Right renal cortex interstitium (tissue), 3 donors: Measurements from ENCODE around the gene TGFB1. TPM values are rescaled to one million over a fixed set of nuclear protein-coding genes. Genes with fewer than 3 reads are reported as not detected.
"Not testable (repeated sequence)": the region's sequence is repeated elsewhere in the genome, so short reads cannot be mapped to it uniquely, and the experiment has no call there.

Source experiments
- DNase-seq, 3 donors: peaks; one replicate each; pipeline ENCODE4 v3.0.0-alpha.2; 2013; ENCODE audit warnings: low read depth in 3 of 3, low spot score in 2 of 3
- polyA plus RNA-seq, 3 donors: library from polyadenylated mRNA; unstranded; fragments of 120-200 nt; gene quantifications; one replicate each; pipeline ENCODE4 v1.2.1, GENCODE V29; 2013; ENCODE audit not compliant: insufficient read length in 3 of 3

The TGFB1 gene
- polyA plus RNA-seq, 3 donors: 26.0 to 33.7 (median 27.7) TPM

DNA sequence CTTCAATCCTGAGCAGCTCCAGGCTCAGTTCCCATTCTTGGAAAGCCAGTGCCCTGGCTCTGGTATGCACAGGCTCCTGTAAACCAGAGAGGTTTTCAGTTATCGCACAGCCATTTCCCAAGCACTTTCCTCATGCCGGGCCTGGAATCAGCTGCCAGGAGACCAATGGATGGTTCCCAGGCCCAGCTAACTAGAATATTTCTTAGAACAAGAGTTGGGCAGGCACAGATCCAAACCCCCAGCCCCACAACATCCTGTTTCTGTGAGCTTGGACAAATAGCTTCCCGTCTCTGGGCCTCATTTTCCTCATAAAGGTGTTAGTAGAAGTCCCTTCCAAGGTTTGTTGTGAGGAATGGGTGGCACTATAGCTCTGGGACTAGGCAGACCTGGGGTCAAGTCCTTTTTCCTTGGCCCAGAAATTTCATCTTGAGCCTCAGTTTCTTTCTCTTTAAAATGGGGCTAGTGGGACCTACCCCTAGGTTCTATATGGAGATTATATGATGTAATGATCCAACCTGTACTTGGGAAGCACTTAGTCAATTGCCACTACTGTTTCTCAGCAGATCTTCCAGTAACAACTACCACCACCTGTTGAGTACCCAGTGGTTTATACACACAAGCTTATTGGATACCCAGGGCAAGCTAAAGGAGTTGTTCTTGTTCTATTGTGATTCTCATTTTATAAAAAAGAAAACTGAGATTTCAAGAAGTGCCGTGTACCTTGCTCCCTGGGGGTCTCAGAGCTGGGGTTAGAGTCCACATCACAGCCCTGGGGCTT is 48.8 kb downstream of the TGFB1 start:
- DNase-seq: no peak

DNA sequence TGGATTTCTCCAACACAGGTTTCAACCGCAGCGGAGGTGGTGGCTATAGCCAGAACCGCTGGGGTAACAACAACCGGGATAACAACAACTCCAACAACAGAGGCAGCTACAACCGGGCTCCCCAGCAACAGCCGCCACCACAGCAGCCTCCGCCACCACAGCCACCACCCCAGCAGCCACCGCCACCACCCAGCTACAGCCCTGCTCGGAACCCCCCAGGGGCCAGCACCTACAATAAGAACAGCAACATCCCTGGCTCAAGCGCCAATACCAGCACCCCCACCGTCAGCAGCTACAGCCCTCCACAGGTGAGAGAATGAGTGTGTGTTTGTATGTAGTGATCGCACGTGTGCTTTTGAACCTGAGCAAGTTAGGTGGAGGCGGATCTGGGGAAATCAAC is 49.8 kb downstream of the TGFB1 start:
- no peak for DNase-seq

DNA sequence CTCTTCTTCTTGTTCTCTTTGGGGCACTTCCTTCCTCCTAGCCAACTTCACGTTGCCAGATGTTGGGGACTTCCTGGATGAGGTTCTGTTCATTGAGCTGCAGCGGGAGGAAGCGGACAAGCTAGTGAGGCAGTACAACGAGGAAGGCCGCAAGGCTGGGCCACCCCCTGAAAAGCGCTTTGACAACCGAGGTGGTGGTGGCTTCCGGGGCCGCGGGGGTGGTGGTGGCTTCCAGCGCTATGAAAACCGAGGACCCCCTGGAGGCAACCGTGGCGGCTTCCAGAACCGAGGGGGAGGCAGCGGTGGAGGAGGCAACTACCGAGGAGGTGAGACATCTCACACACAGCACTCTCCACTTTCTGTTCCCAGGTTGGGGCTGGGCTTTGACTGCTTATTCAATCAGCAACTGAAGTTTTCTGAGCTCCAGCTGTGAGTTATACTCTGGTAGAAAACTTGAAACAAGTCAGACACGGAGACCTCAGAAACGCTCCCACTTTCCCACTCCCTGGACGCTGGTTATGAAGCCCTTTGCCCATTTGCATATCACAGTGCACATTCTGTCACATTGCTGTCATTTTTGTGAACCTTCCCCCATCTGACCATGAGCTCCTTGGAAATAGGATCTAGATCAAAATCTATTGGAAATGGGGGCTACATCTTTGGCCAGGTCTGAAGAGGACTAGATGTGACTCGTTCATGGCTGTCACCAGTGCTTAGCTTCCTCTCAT is 50.9 kb downstream of the TGFB1 start:
- DNase-seq: no peak

DNA sequence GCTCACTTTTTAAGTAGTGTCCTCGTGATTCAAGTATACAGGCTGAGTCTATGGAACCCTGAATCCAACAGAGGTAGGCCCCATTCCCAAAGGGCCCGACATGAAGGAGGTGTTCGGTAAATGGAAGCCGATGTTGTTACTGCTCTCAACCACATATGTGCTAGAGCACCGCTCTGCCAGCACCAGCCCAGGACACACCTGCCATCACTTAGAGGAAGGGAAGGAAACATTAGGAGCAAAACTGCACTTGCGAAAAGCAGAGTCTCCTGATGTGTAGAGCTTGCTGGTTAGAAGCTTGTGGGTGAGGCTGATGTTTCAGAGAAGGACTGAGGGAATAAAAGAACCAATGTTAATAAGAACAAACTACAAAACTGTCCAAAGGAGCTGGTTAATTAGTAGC is 53.2 kb downstream of the TGFB1 start:
- DNase-seq: no peak

DNA sequence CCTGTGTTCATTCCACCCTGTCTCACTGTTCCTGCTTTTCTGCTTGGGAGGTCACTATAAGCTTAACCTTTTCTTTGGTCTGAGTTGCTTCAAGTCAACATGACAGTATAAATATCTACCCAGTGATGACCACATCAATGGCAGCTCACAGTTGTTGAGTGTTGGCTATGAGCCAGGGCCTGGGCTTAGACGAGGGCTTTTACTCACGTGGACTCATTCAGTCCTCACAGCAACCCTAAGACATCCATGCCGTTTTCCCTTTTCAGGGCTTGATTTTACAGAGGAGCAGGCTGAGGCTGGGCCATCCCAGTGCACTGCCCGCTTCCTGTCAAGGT is 54.0 kb downstream of the TGFB1 start:
- no peak for DNase-seq

DNA sequence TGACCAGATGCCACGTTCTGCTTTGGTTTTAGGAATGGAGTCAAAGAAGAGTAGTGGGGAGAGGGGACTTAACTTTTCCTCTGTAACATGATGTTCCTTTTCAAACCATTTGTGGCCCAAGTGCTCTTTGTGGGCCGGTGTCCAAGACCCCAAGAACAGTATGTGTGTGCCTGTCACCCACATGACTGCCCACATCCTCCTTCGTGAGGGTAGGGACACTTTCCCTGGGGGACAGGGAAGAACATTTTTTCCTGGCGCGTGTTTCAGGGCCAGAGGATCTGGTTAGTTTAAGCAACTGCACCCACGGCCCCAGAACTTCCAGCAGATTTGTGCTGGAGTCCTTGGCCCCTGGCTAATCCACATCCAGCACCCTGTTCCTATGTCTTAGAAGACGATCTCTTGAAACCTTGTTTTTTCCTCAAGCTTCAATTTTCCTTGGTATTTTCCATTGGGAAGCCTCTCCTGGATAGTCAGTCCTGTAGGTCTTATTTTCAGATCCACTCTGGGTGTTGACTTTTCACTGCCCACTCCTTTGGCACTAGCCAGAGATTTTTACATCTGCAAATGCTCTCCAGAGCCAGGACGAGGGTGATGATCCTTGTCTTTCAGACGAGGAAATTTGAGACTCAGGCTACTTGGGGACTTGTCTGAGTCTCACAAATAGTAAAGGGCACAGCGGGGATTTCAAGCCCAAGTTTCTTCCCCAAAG is 54.5 kb downstream of the TGFB1 start:
- no peak for DNase-seq

DNA sequence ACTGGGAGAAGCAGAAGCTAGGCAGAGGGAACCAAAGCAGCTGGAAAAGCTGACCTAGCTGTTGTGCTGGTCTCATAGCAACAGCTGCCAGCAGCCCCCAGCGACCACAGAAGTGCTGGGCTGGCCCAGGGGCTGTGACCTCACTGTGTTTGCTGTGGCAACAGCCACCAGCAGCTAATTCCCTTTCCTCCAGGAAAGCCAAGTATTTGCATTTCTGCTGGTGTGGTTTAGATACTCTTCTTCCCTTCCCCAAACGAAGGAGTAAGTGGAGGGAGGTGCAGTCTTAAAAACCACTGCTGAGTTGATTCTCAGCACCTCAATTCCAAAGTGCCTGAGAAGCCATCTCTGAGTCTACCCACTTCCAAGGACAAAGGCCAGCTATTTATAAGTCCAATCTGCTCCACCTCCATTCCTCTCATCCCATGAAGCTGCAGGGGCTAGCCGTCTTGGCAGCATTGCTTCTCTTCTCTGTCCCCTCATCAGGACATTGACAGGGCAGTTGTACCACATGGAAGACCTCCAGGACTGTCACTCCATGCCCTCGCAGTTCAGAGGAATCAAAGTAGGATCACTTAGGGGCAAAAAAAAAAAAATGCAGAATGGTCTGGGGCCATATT is 55.3 kb downstream of the TGFB1 start:
- no peak for DNase-seq

DNA sequence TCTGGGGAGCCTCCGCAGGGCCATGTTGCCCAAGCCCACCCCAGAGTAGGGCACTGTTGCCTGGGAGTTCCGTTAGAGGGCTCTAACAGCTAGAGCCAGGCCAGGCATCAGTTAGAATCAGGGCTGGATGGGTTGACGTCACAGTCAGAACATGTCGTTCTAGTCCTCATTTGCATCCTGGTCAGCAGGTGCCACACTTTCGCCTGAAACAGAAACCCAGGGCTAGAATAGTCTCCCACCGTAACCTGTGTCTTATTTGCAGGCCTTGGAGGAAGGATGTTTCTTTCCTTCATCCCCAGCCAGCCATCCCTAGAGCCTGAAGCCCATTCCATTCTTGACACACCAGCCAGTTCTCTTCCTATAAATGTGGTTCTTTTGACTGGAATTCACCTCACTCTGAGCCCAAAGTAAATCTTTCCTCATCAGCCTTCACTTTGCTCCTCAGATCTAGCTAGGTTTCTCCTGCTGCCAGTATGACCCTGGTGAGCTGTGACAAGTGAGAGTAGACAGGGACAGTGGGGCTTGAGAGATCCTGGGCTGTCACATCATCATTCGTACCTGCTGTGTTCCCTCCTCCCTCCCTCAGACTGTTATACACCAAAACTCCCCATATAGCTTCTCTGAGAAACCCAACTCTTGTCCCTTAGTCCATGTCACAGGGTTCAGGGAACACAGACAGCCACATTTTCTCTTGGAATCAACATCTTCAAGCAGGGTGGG is 55.9 kb downstream of the TGFB1 start:
- DNase-seq: no peak

DNA sequence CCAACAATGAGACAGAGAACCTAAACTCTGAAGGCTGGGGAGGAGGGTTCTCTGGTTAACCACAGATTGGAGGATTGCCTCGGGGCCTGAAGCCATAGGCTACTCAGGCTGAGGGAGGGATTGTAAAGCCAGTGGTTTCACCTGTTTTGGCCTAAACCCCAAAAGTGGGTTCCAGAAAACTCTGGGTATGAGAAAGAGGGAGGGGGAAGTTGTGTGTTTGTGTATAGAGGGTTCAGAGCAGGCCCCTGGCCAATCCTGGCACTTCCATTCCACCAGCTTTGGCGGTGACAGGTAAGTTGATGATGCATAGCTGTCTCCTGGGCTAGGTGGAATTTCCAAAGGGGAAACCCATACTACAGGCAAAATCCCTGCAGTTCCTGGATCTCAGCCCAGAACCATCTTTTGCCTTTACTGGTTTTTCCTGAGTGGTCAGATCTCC is 57.3 kb downstream of the TGFB1 start:
- DNase-seq: no peak

DNA sequence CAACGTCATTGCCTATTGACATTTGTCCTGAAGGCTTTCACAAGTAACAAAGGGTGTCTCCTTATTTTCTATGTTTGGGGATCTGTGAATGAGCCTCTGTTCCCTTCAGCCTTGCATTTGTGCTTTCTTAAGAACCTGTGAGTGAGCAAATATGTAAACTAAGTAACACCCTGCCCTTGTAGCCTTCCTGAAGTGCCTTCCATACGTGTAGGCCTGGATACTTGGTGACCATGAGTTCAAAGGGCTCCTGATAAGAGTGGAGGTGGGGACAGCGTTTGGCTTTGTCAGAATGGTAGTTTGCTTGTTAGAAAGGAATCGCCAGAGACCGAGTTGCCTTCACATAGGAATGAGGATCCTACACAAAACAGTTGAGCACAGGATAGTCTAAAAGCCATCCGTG is 58.2 kb downstream of the TGFB1 start:
- no peak for DNase-seq

DNA sequence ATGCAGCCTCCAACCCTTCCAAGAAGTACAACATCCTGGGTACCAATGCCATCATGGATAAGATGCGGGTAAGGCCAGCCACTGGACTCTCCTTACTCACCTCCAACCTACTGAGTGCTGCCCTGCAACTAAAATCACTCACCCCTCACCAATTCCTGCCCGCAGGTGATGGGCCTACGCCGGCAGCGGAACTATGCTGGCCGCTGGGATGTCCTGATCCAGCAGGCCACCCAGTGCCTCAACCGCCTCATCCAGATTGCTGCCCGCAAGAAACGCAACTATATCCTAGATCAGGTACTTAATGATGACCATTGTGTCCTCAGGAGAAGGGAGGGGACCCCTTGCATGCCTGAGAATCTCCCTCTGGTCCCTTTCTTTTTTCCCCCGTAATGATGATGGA is 59.3 kb downstream of the TGFB1 start:
- DNase-seq: no peak

DNA sequence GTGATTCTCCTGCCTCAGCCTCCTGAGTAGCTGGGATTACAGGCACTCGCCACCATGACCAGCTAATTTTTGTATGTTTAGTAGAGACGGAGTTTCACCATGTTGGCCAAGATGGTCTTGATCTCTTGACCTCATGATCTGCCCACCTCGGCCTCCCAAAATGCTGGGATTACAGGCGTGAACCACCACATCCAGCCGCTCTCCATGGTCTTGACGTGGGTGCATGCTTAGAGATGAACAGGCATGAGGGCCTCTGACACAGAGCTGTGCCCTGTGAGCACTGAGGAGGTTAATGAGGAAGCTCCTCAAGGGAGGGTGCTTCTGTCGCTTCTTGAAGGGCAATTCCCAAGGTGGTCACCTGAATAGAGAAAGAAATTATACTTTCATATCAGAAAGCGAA is 63.9 kb downstream of the TGFB1 start:
- not testable (repeated sequence) for DNase-seq

DNA sequence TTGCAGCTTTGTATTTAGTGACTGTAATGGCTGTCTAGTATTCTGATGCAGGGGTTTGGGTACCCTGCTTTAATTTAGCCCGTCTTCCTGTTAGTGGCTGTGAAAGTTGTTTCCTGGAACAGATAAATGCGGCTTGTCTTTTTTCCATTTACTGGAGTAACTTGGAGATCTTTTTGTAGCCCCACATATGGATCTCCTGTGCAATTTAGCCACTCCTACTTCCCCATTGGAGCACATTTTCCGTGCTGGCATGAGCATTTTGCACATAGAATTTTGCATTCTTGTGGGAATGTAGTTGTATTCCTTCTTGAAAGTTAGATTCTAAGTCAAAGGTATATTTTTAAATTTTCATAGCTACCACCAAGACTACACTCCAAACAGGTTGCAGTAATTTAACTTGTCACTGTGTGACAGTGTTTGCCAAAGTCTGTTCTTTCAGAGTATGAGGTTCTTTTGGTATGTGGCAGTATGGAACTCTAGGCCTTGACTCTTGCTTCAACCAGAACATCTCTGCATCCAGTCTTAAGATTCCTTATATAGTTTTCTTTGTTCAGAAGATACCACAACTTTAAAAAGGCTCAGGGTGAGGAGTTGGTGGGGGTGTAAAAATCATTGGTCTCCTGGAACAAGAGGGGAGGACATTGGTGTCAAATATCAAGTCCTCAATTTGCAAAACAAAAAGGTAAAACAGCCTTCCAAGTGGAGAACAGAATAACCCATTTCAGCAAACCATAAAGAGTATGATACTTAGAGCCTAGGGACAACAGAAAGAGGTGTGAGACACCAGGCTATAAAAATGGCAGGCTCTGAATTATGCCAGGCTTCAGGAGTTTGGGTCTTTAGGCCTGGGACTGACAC is 64.8 kb downstream of the TGFB1 start:
- no peak for DNase-seq

Other genes with a start within 250 kb of the TGFB1 start
- not detected for gene CYP2F1, start 239.5 kb downstream of the TGFB1 start, polyA plus RNA-seq
- gene CYP2S1, start 160.7 kb downstream of the TGFB1 start, polyA plus RNA-seq: under 1 TPM; 0.51 to 0.54 (median 0.53) TPM
- gene AXL, start 134.7 kb downstream of the TGFB1 start, polyA plus RNA-seq: 10 to 100 TPM; 28.6 to 33.9 (median 32.1) TPM
- 100 to 1,000 TPM; 197 to 213 (median 202) TPM for gene HNRNPUL1, start 89.5 kb downstream of the TGFB1 start, polyA plus RNA-seq
- gene CCDC97, start 43.8 kb downstream of the TGFB1 start, polyA plus RNA-seq: 10 to 100 TPM; 30.8 to 32.1 (median 31.3) TPM
- gene B9D2, start 10.2 kb upstream of the TGFB1 start, polyA plus RNA-seq: 1 to 10 TPM; 5.5 to 7.9 (median 6.1) TPM
- 1 to 10 TPM; 7.5 to 8.9 (median 8.7) TPM for gene TMEM91, start 22.6 kb upstream of the TGFB1 start, polyA plus RNA-seq
- gene EXOSC5, start 43.4 kb upstream of the TGFB1 start, polyA plus RNA-seq: 10 to 100 TPM; 12.5 to 17.4 (median 14.3) TPM
- 10 to 100 TPM; 34.9 to 43.2 (median 38.2) TPM for gene BCKDHA, start 43.9 kb upstream of the TGFB1 start, polyA plus RNA-seq
- gene B3GNT8, start 73.5 kb upstream of the TGFB1 start, polyA plus RNA-seq: 1 to 10 TPM; 2.9 to 4.9 (median 3.7) TPM
- 10 to 100 TPM; 60.1 to 67.4 (median 61.4) TPM for gene DMAC2, start 86.0 kb upstream of the TGFB1 start, polyA plus RNA-seq
- 1 to 10 TPM; 2.8 to 6.5 (median 6.3) TPM for gene ERICH4, start 89.2 kb upstream of the TGFB1 start, polyA plus RNA-seq
- gene CEACAM21, start 222.2 kb upstream of the TGFB1 start, polyA plus RNA-seq: 1 to 10 TPM in 2 of 3 donors, under 1 TPM in 1; 0.86 to 1.6 (median 1.6) TPM